Measurements from ENCODE around the gene STRBP.

Gene STRBP

GRCh38 chr9:123090198-123090896 is 178.0 kb downstream of the STRBP start:
- TF ChIP-seq SPI1 (IDR thresholded peaks at IDR 0.05; ENCODE audit: borderline replicate concordance, low read depth) (no peak), REST (IDR thresholded peaks at IDR 0.05; ENCODE audit: insufficient replicate concordance, low read depth) (no peak), POLR2AphosphoS5 (IDR thresholded peaks at IDR 0.05; ENCODE audit: low read depth) (no peak)

GRCh38 chr9:123089790-123090189 is 178.6 kb downstream of the STRBP start:
- Histone ChIP-seq H3K27ac (replicated peaks) (no peak overlapping the region), H3K4me3 (replicated peaks; ENCODE audit: insufficient read depth, low read length) (no peak overlapping the region), H3K27me3 (ENCODE audit: insufficient read depth, poor library complexity, severe bottlenecking) (no peaks in the 10 kb centered on the region)
- no peak for DNase-seq (ENCODE audit: low read depth in 1 of 2, low spot score in 1 of 2)
- no peak for TF ChIP-seq SPI1 (IDR thresholded peaks at IDR 0.05; ENCODE audit: borderline replicate concordance, low read depth)
- no peak for TF ChIP-seq POLR2AphosphoS5 (IDR thresholded peaks at IDR 0.05; ENCODE audit: low read depth)
- no peak for TF ChIP-seq GABPA (IDR thresholded peaks at IDR 0.05; ENCODE audit: low read depth)
- TF ChIP-seq CTCF (IDR thresholded peaks at IDR 0.05; ENCODE audit: insufficient read depth, low read length), result no peak
- no peak for TF ChIP-seq REST (IDR thresholded peaks at IDR 0.05; ENCODE audit: insufficient replicate concordance, low read depth)

More at GRCh38 chr9:123090198-123090896, 178.0 kb downstream of the STRBP start:
- no peak overlapping the region for H3K4me3 ChIP-seq (replicated peaks; ENCODE audit: insufficient read depth, low read length)
- H3K27me3 ChIP-seq (ENCODE audit: insufficient read depth, poor library complexity, severe bottlenecking), result no peaks in the 10 kb centered on the region
- DNase-seq (ENCODE audit: low read depth in 1 of 2, low spot score in 1 of 2), result no peak
- no peak overlapping the region for H3K27ac ChIP-seq (replicated peaks)

GRCh38 chr9:123089040-123089439 is 179.3 kb downstream of the STRBP start:
- H3K27me3 ChIP-seq (ENCODE audit: insufficient read depth, poor library complexity, severe bottlenecking), result no peaks in the 10 kb centered on the region
- H3K27ac ChIP-seq (replicated peaks), result no peak overlapping the region
- TF ChIP-seq CTCF (IDR thresholded peaks at IDR 0.05; ENCODE audit: insufficient read depth, low read length) (no peak), GABPA (IDR thresholded peaks at IDR 0.05; ENCODE audit: low read depth) (no peak), SPI1 (IDR thresholded peaks at IDR 0.05; ENCODE audit: borderline replicate concordance, low read depth) (no peak), REST (IDR thresholded peaks at IDR 0.05; ENCODE audit: insufficient replicate concordance, low read depth) (no peak), POLR2AphosphoS5 (IDR thresholded peaks at IDR 0.05; ENCODE audit: low read depth) (no peak)
- no peak for DNase-seq (ENCODE audit: low read depth in 1 of 2, low spot score in 1 of 2)
- H3K4me3 ChIP-seq (replicated peaks; ENCODE audit: insufficient read depth, low read length), result no peak overlapping the region

All from HL-60 (cell line).